Mononuclear cell (primary cell): ENCODE results near the gene RCOR1. TPM values are rescaled to one million over a fixed set of nuclear protein-coding genes. Genes with fewer than 3 reads are reported as not detected.

Experiments
- H3K27me3 ChIP-seq: 2 replicates; pipeline ENCODE4 v1.6.0; 2011; ENCODE audit warnings: low read length, control low read depth; ENCODE audit not compliant: insufficient read depth
- H3K4me1 ChIP-seq: 2 replicates; pipeline ENCODE4 v1.5.1; 2011; ENCODE audit warnings: mild to moderate bottlenecking, low read length, control low read depth; ENCODE audit not compliant: insufficient read depth
- H3K4me3 ChIP-seq: 2 replicates; pipeline ENCODE4 v1.5.1; 2011; ENCODE audit warnings: mild to moderate bottlenecking, low read length, moderate library complexity
- H3K9me3 ChIP-seq: 2 replicates; pipeline ENCODE4 v1.5.1; 2011; ENCODE audit warnings: low read depth, mild to moderate bottlenecking, control low read depth, low read length
- total RNA-seq: library from RNA; depleted of rRNA; stranded (reverse); fragments of >200 nt; gene quantifications from one replicate; pipeline ENCODE4 v1.2.3, GENCODE V29; 2012

RCOR1 gene
- total RNA-seq, 1 donor, result 32.6 TPM

DNA sequence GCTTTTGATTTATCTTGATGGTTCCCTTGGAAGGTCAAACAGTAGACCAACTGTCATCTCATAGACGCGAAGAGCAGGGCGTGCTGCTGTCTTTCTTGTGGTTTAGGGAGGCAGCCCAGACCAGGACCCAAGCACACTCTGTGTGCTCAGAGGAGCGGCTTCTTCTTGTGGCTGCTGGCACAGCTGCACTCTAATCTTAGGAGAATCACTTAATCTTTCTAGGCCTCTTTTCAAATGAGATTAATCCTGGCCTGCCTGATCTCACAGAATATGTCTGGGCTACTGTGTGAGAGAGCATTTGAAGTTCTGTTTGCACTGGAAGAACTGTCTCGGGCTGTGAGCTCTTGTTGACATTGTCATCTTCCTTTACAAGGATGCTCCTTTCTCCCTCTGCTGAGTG is 124.8 kb downstream of the RCOR1 start:
- H3K27me3 ChIP-seq, result no peaks in the 10 kb centered on the region
- no peaks in the 10 kb centered on the region for H3K9me3 ChIP-seq
- H3K4me1 ChIP-seq, result no peaks in the 10 kb centered on the region
- no peak overlapping the region for H3K4me3 ChIP-seq

DNA sequence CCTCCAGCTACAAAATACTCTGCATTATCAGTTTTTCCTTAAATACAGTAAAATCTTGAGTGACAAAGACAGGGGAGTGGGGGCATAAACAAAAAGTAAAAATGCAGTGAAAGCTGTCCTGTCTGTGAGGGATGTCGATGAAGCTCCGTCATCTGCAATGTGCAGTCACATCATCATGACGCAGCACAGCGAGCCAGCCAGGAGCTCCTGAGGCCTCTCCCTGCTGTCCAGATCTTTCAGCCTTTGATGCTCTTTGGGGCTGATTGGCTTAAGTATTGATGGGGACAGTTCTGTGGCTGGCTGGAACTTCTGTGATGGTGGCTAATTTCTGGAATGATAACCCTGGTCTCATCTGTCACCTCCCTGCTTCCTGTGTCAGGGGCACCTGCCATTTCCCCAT is 130.2 kb downstream of the RCOR1 start:
- Histone ChIP-seq H3K27me3 (no peaks in the 10 kb centered on the region), H3K4me3 (no peak overlapping the region), H3K9me3 (no peaks in the 10 kb centered on the region), H3K4me1 (no peaks in the 10 kb centered on the region)

DNA sequence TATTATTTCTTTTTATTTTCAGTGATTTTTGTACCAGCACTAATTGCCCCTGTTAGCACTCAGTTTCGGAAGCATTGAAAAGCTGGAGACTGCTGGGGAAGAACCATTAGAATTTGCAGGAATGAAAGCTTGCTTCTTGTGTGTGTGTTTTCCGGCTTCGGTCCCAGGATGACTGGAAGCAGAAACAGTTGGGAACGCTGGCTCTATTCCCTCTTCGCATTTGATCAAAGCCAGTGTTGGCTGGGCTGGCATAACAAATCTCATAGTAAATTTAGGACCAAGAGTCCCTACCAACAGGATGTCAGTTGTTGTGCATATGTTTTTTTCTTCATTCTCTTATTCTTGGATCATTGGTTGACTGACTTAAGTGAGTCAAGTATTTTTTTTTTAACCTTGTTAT is 131.2 kb downstream of the RCOR1 start:
- Histone ChIP-seq H3K9me3 (no peaks in the 10 kb centered on the region), H3K27me3 (no peaks in the 10 kb centered on the region), H3K4me3 (no peak overlapping the region), H3K4me1 (no peaks in the 10 kb centered on the region)

DNA sequence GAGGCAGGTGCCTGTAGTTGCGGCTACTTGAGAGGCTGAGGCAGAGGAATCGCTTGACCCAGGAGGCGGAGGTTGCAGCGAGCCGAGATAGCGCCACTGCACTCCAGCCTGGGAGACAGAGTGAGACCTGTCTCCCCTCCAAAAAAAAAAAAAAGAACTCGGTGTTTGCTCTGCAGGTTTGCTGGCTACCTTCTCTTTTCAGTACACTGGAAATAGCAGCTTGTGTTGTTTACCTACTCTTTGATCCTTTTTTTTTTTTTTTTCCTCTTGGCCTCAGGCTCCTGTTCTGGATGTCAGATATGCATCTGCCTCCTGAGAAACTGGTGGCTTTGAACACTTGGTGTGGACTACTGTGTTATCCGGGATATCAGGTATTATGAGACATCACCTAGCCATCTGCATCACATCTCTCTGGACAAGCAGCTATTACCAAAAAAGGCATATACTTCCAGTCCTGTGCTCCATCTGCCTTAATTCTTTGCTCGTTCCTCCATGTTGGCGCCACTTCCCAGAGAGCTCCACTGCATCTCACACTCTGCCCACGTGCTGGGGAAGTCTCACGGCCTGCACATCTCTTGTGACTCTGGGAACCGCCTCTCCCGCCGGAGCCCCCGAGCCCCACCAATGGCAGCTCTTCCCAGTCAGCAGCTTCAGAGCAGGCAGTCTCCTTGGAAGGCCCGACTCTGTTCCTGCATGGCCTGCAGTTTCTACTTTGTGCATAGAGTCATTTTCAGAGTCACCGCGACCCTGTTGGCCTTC is 133.9 kb downstream of the RCOR1 start:
- Histone ChIP-seq H3K27me3 (no peaks in the 10 kb centered on the region), H3K9me3 (no peaks in the 10 kb centered on the region)

DNA sequence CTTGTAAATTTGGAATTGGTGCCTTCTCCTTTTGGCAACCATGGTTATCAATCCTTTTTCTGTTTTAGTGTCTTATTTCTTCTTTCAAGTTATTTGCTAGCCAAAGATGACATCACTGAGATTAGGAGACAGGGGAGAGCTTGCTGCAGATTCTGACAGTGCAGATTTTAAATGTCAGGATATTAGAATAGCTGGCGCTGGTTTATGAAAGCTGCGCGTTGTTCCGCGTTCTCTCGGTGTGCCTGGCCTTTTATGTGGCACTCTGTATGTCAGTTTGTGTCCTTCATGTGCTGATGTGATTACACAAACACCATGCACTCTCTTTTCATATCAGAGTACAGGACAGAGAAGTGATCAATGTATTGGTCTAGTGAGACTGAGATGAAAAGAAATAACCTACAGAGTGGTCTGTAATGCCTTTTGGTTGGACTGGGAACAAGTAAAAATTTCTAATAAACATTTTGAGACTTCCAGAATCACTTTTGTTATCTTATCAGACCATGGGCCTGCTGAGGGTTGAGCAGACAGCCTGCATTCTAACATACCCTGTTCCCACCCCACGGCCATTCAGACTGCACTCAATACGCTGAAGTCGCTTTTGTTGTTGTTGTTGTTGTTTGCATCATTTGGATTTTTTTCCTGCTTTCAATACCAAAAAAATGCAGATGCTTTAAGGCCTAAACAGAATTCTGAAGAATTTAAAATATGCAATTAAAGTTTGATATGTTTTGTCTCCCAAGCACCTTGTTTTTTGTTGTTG is 135.1 kb downstream of the RCOR1 start:
- H3K4me3 ChIP-seq, result no peak overlapping the region

More for the DNA sequence above, 133.9 kb downstream of the RCOR1 start:
- no peak overlapping the region for H3K4me3 ChIP-seq
- no peaks in the 10 kb centered on the region for H3K4me1 ChIP-seq

DNA sequence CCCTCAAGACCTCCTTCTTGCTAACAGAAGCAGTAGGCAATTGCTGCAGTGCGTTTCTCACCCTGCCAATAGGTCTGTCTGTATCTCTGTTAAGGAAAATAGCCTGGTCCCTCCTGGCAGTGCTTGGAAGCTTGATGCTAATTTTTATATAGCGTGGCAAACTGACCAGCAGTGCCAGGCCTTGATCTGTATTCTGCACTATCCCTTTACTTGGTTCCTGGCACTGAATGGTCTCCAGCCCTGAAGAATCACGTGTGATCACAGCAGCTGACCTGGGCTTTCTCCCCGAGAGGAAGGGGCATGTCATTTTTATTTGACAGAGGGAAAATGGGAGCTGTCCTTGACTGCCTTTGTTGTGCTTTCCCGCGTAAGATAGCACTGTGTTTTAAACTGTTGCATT is 136.1 kb downstream of the RCOR1 start:
- H3K4me1 ChIP-seq, result no peaks in the 10 kb centered on the region
- H3K27me3 ChIP-seq, result no peaks in the 10 kb centered on the region
- no peaks in the 10 kb centered on the region for H3K9me3 ChIP-seq
- no peak overlapping the region for H3K4me3 ChIP-seq

More for the DNA sequence above, 135.1 kb downstream of the RCOR1 start:
- Histone ChIP-seq H3K4me1 (no peaks in the 10 kb centered on the region), H3K9me3 (no peaks in the 10 kb centered on the region), H3K27me3 (no peaks in the 10 kb centered on the region)

DNA sequence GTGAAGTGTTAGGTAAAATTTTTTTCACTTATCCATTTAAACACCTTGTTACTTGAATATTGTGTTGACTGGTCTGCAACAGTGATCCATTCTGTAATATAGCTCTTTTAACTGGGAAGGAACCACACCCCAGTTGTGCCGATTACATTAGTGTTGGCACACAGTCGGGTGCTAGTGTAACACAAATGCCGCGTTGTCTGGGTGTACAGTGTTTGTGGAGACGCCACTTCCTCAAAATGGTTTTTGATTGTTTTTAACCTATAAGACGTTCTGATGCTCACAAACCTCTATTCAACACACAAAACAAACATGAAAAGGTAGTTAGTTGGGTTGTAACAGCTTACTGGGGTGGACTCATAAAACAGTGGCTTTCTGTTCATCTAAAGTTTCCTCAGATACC is 136.8 kb downstream of the RCOR1 start:
- Histone ChIP-seq H3K27me3 (no peaks in the 10 kb centered on the region), H3K4me3 (no peak overlapping the region), H3K9me3 (no peaks in the 10 kb centered on the region), H3K4me1 (no peaks in the 10 kb centered on the region)

DNA sequence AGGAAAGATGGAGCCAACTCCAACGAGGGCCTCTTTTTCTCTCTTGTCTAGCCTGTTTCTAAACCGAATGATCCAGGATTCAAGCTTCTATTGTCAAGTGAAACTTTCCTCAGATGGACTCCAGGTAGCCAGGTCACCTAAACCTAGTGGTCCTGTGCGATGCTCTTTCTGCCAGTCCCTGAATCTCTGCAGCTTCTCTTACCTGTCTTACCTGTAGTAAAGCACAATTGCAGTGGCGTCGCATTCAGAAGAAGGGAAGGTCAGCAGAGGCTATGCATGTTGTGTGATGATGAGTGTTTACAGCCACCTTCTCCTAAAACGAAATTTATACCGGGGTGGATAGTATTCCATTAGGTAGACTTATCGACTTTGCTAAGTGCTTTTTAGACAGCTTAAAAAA is 137.4 kb downstream of the RCOR1 start:
- Histone ChIP-seq H3K27me3 (no peaks in the 10 kb centered on the region), H3K4me3 (no peak overlapping the region), H3K9me3 (no peaks in the 10 kb centered on the region)

DNA sequence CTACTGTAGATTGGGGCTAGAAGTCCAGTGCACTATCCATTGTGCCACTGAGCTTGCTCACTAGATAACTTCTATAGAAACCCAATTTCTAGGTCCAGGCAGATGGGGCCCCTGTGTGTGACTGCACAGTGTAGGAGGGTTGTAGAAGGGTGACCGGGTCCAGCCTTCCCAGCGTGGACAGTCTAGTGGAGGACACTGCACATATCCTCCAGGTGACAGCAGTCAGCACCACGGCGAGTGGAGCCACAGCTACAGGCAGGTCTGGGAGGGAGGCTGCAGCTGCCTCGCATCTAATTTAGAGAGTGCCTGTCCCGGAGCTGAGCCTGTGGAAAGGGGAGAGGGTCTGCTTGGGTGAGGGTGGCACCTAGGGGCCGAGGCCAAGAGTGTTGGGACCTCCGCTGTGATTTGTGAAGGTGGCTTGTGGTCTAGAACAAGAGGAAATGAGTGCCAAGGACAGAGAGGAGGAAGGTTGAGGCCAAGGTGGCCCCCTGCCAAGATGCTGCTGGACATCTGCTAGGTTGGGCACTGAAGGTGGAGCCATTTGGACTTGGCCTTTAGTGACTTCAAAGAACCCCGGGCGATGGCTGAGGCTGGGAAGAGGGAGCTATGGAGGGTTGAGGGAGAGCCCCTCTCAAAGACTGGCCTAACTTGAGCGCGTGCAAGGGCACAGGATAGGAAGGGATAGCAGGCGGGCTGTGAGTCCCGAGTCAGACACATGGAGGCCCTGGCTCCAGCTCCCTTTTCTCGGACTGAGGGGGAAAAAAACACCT is 138.8 kb downstream of the RCOR1 start:
- Histone ChIP-seq H3K9me3 (no peaks in the 10 kb centered on the region), H3K4me1 (no peaks in the 10 kb centered on the region)

More for the DNA sequence above, 137.4 kb downstream of the RCOR1 start:
- H3K4me1 ChIP-seq, result no peaks in the 10 kb centered on the region

DNA sequence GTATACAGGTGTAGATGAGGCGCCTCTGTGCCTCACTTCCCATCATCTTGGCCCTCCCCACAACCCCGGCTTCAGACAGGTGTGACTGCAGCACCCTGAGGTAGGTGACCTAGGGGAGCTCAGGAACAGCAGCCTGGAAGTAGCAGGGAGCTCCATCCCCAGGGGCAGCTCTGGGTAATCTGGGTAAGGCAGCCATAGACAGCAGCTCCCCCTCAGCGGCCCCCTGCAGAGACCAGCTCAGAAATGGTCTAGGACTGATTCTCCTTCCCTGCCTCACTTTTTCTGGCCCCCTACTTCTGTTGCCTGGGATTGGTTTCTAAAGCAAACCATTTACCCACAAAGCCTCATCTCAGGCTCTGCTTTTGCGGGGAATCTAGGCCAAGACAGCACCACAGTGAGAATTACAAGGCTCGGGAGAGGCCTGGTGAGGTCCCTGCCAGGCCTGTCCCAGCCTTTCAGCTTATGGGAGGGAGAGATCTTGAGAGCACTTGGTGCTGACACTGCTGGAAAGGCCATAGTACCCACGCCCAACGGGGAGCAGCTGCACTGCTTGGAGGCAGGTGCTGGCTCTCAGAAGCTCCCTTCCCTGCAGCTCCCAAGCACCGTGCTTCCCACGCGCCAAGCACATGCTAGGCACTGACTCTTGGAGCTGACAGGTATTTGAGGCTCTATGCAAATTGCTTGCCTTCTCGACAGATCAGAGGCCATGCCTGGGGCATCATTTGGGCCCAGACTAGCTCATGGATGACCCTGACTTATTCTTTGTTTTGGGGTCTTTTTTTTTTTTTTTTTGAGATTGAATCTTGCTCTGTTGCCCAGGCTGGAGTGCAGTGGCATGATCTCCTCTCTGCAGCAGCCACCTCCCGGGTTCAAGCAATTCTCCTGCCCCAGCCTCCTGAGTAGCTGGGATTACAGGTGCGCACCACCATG is 139.7 kb downstream of the RCOR1 start:
- no peaks in the 10 kb centered on the region for H3K4me1 ChIP-seq
- H3K27me3 ChIP-seq, result no peaks in the 10 kb centered on the region
- H3K9me3 ChIP-seq, result no peaks in the 10 kb centered on the region
- no peak overlapping the region for H3K4me3 ChIP-seq

More for the DNA sequence above, 138.8 kb downstream of the RCOR1 start:
- Histone ChIP-seq H3K4me3 (no peak overlapping the region), H3K27me3 (no peaks in the 10 kb centered on the region)

DNA sequence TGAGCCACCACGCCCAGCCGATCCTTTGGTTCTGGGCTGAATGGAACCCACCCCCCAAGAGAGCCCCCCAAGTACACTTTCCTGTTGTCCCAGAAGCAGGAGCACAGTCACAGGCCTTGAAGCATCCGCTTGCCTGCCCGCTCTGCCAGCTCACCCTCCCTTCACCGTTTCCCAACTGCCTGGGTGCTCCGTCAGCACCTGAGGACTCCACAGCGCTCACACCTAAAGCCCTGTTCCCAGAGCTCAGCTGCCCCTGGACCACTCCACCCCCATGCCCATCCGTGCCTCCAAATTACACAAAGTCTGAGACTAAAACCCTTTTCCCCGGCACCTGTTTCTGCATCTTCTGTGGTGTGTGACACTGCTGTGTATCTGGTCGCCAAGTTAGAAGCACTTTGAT is 140.5 kb downstream of the RCOR1 start:
- Histone ChIP-seq H3K27me3 (no peaks in the 10 kb centered on the region), H3K4me3 (no peak overlapping the region), H3K9me3 (no peaks in the 10 kb centered on the region), H3K4me1 (no peaks in the 10 kb centered on the region)

DNA sequence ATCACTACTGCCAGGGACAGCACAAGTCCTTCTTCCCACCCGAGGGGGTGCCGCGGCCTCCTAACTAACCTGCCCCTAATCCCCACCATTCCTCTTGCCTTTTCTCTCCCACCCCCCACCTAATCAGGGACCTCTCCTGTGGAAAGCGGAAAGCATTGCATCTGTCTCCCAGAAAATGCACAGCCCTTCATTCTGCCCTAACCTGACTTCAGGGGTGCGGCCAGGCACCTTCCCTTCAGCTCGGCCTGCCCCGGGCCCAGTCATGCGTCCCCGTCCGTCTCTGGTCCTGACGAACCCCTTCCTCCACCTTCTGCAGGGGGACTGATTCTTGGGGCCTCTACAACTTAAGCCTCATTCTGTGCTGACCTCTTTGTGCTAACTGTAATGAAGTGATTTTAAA is 140.9 kb downstream of the RCOR1 start:
- no peaks in the 10 kb centered on the region for H3K9me3 ChIP-seq
- H3K4me3 ChIP-seq, result no peak overlapping the region
- no peaks in the 10 kb centered on the region for H3K4me1 ChIP-seq
- no peaks in the 10 kb centered on the region for H3K27me3 ChIP-seq

DNA sequence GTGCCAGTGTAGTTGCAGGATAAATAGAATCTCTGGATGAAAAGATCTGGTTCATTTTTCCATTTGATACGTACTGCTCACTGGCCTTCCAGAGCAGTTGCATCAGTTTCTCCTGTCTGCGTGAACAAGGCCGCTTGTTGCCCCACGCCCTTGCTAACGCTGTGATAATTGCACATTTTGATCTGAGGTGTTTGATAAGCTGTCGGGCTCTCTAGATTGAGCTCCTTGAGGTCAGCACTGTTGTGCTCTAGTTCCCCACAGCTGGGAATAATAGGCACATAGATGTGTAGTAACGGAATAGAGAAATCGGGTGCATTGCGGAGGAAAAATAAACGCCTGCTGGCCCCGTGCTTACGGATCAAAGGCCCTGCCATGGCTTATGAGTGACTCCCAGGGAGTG is 142.0 kb downstream of the RCOR1 start:
- Histone ChIP-seq H3K27me3 (no peaks in the 10 kb centered on the region), H3K4me1 (no peaks in the 10 kb centered on the region), H3K4me3 (no peak overlapping the region), H3K9me3 (no peaks in the 10 kb centered on the region)

DNA sequence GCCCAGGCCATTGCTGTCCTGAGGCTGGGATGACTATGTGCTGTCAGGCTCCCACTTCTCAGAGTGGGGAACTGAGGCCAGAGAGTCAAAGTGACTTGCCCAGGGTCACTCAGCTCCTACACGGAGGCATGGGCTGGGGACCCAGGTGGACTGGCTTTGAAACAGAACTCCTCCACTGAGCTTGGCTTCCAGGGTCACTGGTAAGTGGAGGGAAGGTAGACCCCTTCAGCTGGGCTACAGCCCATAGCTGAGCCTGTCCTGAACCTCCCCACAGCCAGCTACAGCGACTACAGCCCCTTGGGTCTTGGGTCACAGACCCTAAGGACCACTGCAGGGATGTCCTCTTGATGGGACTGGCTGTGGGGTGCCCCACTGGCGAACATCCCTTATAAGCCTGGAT is 144.5 kb downstream of the RCOR1 start:
- no peak overlapping the region for H3K4me3 ChIP-seq
- no peaks in the 10 kb centered on the region for H3K4me1 ChIP-seq
- H3K9me3 ChIP-seq, result no peaks in the 10 kb centered on the region
- no peaks in the 10 kb centered on the region for H3K27me3 ChIP-seq
